Esophagus squamous epithelium (tissue), 4 donors: ENCODE data around the gene TRIM26.

ENCODE experiments used
- CTCF ChIP-seq, 6 experiments: fragments of 450-650 bp in 4 of 6; fragments of 200-600 bp in 2 of 6; sonication (generic) in 2 of 6; IDR thresholded peaks; one replicate each; pipeline ENCODE4 v1.5.1; 2016 to 2019; ENCODE audit warnings: antibody characterized with exemption in 6 of 6, mild to moderate bottlenecking in 4 of 6, moderate library complexity in 4 of 6
- POLR2A ChIP-seq, 4 donors: fragments of 450-650 bp; IDR thresholded peaks; one replicate each; pipeline ENCODE4 v1.6.1; 2017; ENCODE audit warnings: antibody characterized with exemption in 4 of 4, mild to moderate bottlenecking in 4 of 4, moderate library complexity in 3 of 4

GRCh38 chr6:30192076-30192475, 21.1 kb downstream of the TRIM26 start:
- TF ChIP-seq CTCF (IDR thresholded peaks at IDR 0.05) (no peak), POLR2A (IDR thresholded peaks at IDR 0.05) (no peak)
